PC-3 (cell line): ENCODE results near the gene BLM. TPM values are rescaled to one million over a fixed set of nuclear protein-coding genes. Genes with fewer than 3 reads are reported as not detected.
A peak's percentile ranks its signal among the peaks of the same experiment; 100 is the strongest.

Source experiments
- ATAC-seq: fragments of 200-7000 bp; cut with Tn5 transposase; 2 replicates; pipeline ENCODE4 v1.9.1; 2020; ENCODE audit warnings: mild to moderate bottlenecking, moderate library complexity
- BruUV-seq: library from RNA; stranded (reverse); fragments of 400-500 nt; replicated peaks from 2 replicates; lab custom pipeline; 2021; lab: Mats Ljungman, UMichigan
- CTCF ChIA-PET: fragments of 300-600 bp; sonication (Branson Sonifier 250); formaldehyde crosslinking; loops from one replicate; lab custom pipeline; 2022; ENCODE audit warnings: antibody characterized with exemption; lab: Charles Lee
- POLR2A ChIA-PET: fragments of 300-600 bp; sonication (Branson Sonifier 250); formaldehyde crosslinking; loops from one replicate; lab custom pipeline; 2022; ENCODE audit warnings: antibody characterized with exemption; ENCODE audit not compliant: unreplicated experiment; lab: Charles Lee
- DNase-seq: peaks from one replicate; pipeline ENCODE4 v3.0.0-alpha.2; 2015
- H2AFZ ChIP-seq: fragments of 300-600 bp; sonication (generic); 2 replicates; pipeline ENCODE4 v1.6.0; 2016; ENCODE audit warnings: antibody characterized with exemption, low read length
- H3F3A ChIP-seq: fragments of 300-600 bp; sonication (generic); one replicate; pipeline ENCODE4 v1.6.0; 2017; ENCODE audit warnings: antibody characterized with exemption, low read length, control low read depth, mild to moderate bottlenecking; ENCODE audit not compliant: unreplicated experiment
- H3K27ac ChIP-seq: fragments of 300-600 bp; sonication (generic); 2 replicates; pipeline ENCODE4 v1.5.1; 2016; ENCODE audit warnings: mild to moderate bottlenecking, low read length
- H3K27me3 ChIP-seq: fragments of 300-600 bp; sonication (generic); 2 replicates; pipeline ENCODE4 v1.6.1; 2016; ENCODE audit warnings: low read length, mixed read lengths
- H3K36me3 ChIP-seq: fragments of 300-600 bp; sonication (generic); 2 replicates; pipeline ENCODE4 v1.6.1; 2016; ENCODE audit warnings: low read depth, mixed run types, low read length, mixed read lengths
- H3K4me1 ChIP-seq: fragments of 300-600 bp; sonication (generic); 2 replicates; pipeline ENCODE4 v1.5.1; 2016; ENCODE audit warnings: low read length; ENCODE audit not compliant: insufficient read depth
- H3K4me2 ChIP-seq: fragments of 300-600 bp; sonication (generic); 2 replicates; pipeline ENCODE4 v1.6.0; 2016; ENCODE audit warnings: low read length
- H3K4me3 ChIP-seq: fragments of 300-600 bp; sonication (generic); 2 replicates; pipeline ENCODE4 v1.5.1; 2016; ENCODE audit warnings: mild to moderate bottlenecking, low read length, mixed read lengths
- H3K79me2 ChIP-seq: fragments of 300-600 bp; sonication (generic); 2 replicates; pipeline ENCODE4 v1.6.1; 2017; ENCODE audit warnings: low read length, mixed read lengths
- H3K9ac ChIP-seq: fragments of 300-600 bp; sonication (generic); 2 replicates; pipeline ENCODE4 v1.6.0; 2016; ENCODE audit warnings: mild to moderate bottlenecking, low read length
- H3K9me2 ChIP-seq: fragments of 300-600 bp; sonication (generic); replicated peaks from 2 replicates; pipeline ENCODE4 v1.6.1; 2016; ENCODE audit warnings: mixed run types, low read length, mixed read lengths
- H3K9me3 ChIP-seq: fragments of 300-600 bp; sonication (generic); 2 replicates; pipeline ENCODE4 v1.6.1; 2016; ENCODE audit warnings: low read length, mixed read lengths
- H4K20me1 ChIP-seq: fragments of 300-600 bp; sonication (generic); 2 replicates; pipeline ENCODE4 v1.6.1; 2016; ENCODE audit warnings: low read length, mixed read lengths
- CTCF ChIP-seq: fragments of 300-600 bp; sonication (generic); conservative IDR thresholded peaks from 2 replicates; pipeline ENCODE4 v1.5.1; 2017; ENCODE audit warnings: antibody characterized with exemption, low read depth, mild to moderate bottlenecking, low read length
- EZH2 ChIP-seq: fragments of 300-600 bp; sonication (generic); IDR thresholded peaks from one replicate; pipeline ENCODE4 v1.6.1; 2017; ENCODE audit warnings: antibody characterized with exemption, mild to moderate bottlenecking, low read length; ENCODE audit not compliant: unreplicated experiment
- EZH2phosphoT487 ChIP-seq: fragments of 300-600 bp; sonication (generic); IDR thresholded peaks from 2 replicates; pipeline ENCODE4 v1.6.1; 2018; ENCODE audit warnings: mild to moderate bottlenecking, antibody characterized with exemption, low read length, borderline replicate concordance
- intact Hi-C: fragments of 100-400 bp; cut with micrococcal nuclease; formaldehyde crosslinking; loops from 2 replicates; pipeline ENCODE4 v1.9.0; 2023
- total RNA-seq: library from RNA; depleted of rRNA; stranded (reverse); fragments of >200 nt; gene quantifications from 2 replicates; pipeline ENCODE4 v1.2.3, GENCODE V29; 2014

BLM gene
- total RNA-seq, 1 experiment from 2014 or later, result 18.7 TPM

- intact Hi-C loops, result no loop called here
- peak overlapping the region; percentile 45 for H3K4me2 ChIP-seq
- H3K27me3 ChIP-seq, result no peaks in the 10 kb centered on the region
- POLR2A ChIA-PET, result no interaction called here
- H3F3A ChIP-seq, result no peaks in the 10 kb centered on the region
- ATAC-seq, result peak; percentile 80
- peaks cover 30% of the 10 kb centered on the region for H3K4me1 ChIP-seq
- TF ChIP-seq EZH2 (no peak), CTCF (no peak), EZH2phosphoT487 (no peak)
- peak overlapping the region; percentile 61 for H3K9ac ChIP-seq
- no TSS peak for BruUV-seq
- H3K27ac ChIP-seq, result peak overlapping the region; percentile 88
- no peaks in the 10 kb centered on the region for H3K36me3 ChIP-seq
- H3K79me2 ChIP-seq, result no peaks in the 10 kb centered on the region
- DNase-seq, result peak; percentile 90
- H2AFZ ChIP-seq, result peak overlapping the region; percentile 71
- H3K4me3 ChIP-seq, result no peak overlapping the region; the same call in 1 of the 2 replicates
- no peaks in the 10 kb centered on the region for H4K20me1 ChIP-seq
- no peaks in the 10 kb centered on the region for H3K9me3 ChIP-seq
- CTCF ChIA-PET, result no interaction called here
- no peaks in the 10 kb centered on the region for H3K9me2 ChIP-seq
Observed at GRCh38 chr15:90680371-90680935, 36.7 kb upstream of the BLM start.

DNA sequence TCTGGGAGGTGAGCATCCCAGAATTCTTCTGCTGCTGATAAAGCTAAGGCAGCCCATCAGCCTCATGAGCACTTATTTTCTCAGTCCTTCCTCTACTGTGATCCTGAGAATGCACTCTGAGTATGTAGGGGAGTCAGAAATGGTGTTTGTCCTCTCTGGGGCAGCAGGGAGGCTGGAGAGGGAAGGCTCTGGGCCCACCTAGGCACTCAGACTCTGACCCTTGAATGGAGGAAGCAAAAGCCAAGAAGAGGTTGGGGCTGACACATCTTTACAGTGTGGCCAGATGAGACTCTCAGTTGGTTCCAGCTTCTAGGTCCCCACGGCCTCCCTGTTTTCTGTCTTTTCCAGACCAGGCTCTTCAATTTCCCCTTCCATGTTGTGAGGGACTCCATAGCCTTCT lies 36.1 kb upstream of the BLM start:
- H3K9me2 ChIP-seq, result no peaks in the 10 kb centered on the region
- H3F3A ChIP-seq, result no peaks in the 10 kb centered on the region
- peak overlapping the region; percentile 88 for H3K27ac ChIP-seq
- no peaks in the 10 kb centered on the region for H3K9me3 ChIP-seq
- H3K4me2 ChIP-seq, result no peak overlapping the region; the same call in 1 of the 2 replicates
- H3K27me3 ChIP-seq, result no peaks in the 10 kb centered on the region
- no peaks in the 10 kb centered on the region for H4K20me1 ChIP-seq
- no peaks in the 10 kb centered on the region for H3K36me3 ChIP-seq
- POLR2A ChIA-PET, result no interaction called here
- intact Hi-C loops, result no loop called here
- H3K79me2 ChIP-seq, result no peaks in the 10 kb centered on the region
- peaks cover 30% of the 10 kb centered on the region for H3K4me1 ChIP-seq
- CTCF ChIA-PET, result no interaction called here
- no peak overlapping the region for H3K4me3 ChIP-seq
- H2AFZ ChIP-seq, result peak overlapping the region; percentile 71
- TF ChIP-seq EZH2, result no peak
- TF ChIP-seq EZH2phosphoT487, result no peak
- TF ChIP-seq CTCF, result no peak
- no TSS peak for BruUV-seq
- H3K9ac ChIP-seq, result peak overlapping the region; percentile 61
- DNase-seq (no peak), ATAC-seq (peak; percentile 13; the same call in 1 of the 2 replicates)

GRCh38 chr15:90681480-90681879 lies 35.7 kb upstream of the BLM start:
- POLR2A ChIA-PET, result no interaction called here

More at GRCh38 chr15:90681480-90681879, 35.7 kb upstream of the BLM start:
- no peaks in the 10 kb centered on the region for H3K9me3 ChIP-seq
- peak overlapping the region; percentile 88 for H3K27ac ChIP-seq
- H3K4me2 ChIP-seq, result no peak overlapping the region
- H2AFZ ChIP-seq, result peak overlapping the region; percentile 71; the same call in 1 of the 2 replicates
- CTCF ChIA-PET, result no interaction called here
- ATAC-seq, result no peak
- H3K9ac ChIP-seq, result peak overlapping the region; percentile 61; the same call in 1 of the 2 replicates
- H3K27me3 ChIP-seq, result no peaks in the 10 kb centered on the region
- intact Hi-C loops, result no loop called here
- H3K4me3 ChIP-seq, result no peak overlapping the region
- BruUV-seq, result no TSS peak
- DNase-seq, result peak; percentile 69
- no peaks in the 10 kb centered on the region for H4K20me1 ChIP-seq
- H3F3A ChIP-seq, result no peaks in the 10 kb centered on the region
- H3K9me2 ChIP-seq, result no peaks in the 10 kb centered on the region
- no peaks in the 10 kb centered on the region for H3K36me3 ChIP-seq
- H3K79me2 ChIP-seq, result no peaks in the 10 kb centered on the region
- TF ChIP-seq CTCF (no peak), EZH2phosphoT487 (no peak), EZH2 (no peak)
- H3K4me1 ChIP-seq, result peaks cover 30% of the 10 kb centered on the region
